OCI-LY1 (cell line): ENCODE measurements around the gene MLX.

Source experiments
- EZH2 ChIP-seq: fragments of 200-600 bp; sonication (generic), shearing (Covaris generic); IDR thresholded peaks from 2 replicates; pipeline ENCODE4 v1.8.0; 2017; ENCODE audit warnings: borderline replicate concordance, mixed run types, mild to moderate bottlenecking, antibody characterized with exemption, low read length, moderate library complexity, mixed read lengths
- TF ChIP-seq, protein P1 (sequence below): fragments of 200-600 bp; sonication (generic), shearing (Covaris generic); IDR thresholded peaks from 2 replicates; pipeline ENCODE4 v1.5.1; 2017; ENCODE audit warnings: mild to moderate bottlenecking, antibody characterized with exemption, low read length, moderate library complexity, mixed read lengths

DNA sequence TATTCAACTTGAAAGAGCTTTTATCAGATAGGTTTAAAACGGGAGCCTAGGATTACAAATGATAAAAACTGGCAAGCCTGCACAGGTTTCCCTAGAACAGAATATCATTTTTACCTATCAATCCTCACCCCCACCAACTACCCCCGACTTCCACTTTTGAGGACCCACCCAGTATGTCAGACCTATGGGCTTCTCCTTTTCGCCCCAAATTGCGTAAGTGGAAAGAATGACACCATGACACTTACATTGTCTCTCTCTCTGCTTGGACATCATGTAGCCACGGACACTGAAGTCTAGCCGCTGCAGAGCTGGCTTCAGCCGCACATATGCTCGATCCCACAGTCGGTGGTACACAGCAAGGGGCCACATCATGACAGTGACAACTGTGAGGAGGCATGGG lies 18.0 kb downstream of the MLX start:
- TF ChIP-seq EZH2: no peak
- TF ChIP-seq, protein P1, sequence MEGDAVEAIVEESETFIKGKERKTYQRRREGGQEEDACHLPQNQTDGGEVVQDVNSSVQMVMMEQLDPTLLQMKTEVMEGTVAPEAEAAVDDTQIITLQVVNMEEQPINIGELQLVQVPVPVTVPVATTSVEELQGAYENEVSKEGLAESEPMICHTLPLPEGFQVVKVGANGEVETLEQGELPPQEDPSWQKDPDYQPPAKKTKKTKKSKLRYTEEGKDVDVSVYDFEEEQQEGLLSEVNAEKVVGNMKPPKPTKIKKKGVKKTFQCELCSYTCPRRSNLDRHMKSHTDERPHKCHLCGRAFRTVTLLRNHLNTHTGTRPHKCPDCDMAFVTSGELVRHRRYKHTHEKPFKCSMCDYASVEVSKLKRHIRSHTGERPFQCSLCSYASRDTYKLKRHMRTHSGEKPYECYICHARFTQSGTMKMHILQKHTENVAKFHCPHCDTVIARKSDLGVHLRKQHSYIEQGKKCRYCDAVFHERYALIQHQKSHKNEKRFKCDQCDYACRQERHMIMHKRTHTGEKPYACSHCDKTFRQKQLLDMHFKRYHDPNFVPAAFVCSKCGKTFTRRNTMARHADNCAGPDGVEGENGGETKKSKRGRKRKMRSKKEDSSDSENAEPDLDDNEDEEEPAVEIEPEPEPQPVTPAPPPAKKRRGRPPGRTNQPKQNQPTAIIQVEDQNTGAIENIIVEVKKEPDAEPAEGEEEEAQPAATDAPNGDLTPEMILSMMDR: no peak
